Measurements from ENCODE around the gene CAMKK2. TPM values are rescaled to one million over a fixed set of nuclear protein-coding genes. Genes with fewer than 3 reads are reported as not detected.

CAMKK2 gene
- polyA plus RNA-seq, 1 donor from 2014 or later, result 29.2 TPM

GRCh38 chr12:121279071-121279375 lies 17.5 kb downstream of the CAMKK2 start:
- Histone ChIP-seq H3K79me2 (replicated peaks; ENCODE audit: insufficient read depth, low read length) (no peaks in the 10 kb centered on the region), H3K9ac (ENCODE audit: low read length) (no peak overlapping the region), H3F3A (ENCODE audit: insufficient read depth, low read length, poor library complexity, severe bottlenecking) (no peaks in the 10 kb centered on the region), H3K4me2 (ENCODE audit: low read length) (no peak overlapping the region), H3K27ac (ENCODE audit: low read length) (no peak overlapping the region), H3K9me3 (ENCODE audit: low read length) (no peaks in the 10 kb centered on the region), H3K9me2 (ENCODE audit: insufficient read depth, low read length) (no peaks in the 10 kb centered on the region), H2AFZ (ENCODE audit: low read depth, low read length) (no peak overlapping the region), H4K20me1 (ENCODE audit: insufficient read depth) (no peaks in the 10 kb centered on the region), H3K36me3 (ENCODE audit: insufficient read depth, low read length) (no peaks in the 10 kb centered on the region), H3K4me3 (ENCODE audit: low read length) (no peak overlapping the region), H3K27me3 (ENCODE audit: insufficient read depth, low read depth, low read length) (no peaks in the 10 kb centered on the region)
- TF ChIP-seq CTCF (IDR thresholded peaks at IDR 0.05; ENCODE audit: poor library complexity, severe bottlenecking) (no peak), MXI1 (conservative IDR thresholded peaks at IDR 0.05; ENCODE audit: poor library complexity, severe bottlenecking) (no peak), EP300 (conservative IDR thresholded peaks at IDR 0.05; ENCODE audit: poor library complexity, severe bottlenecking) (no peak), SMC3 (conservative IDR thresholded peaks at IDR 0.05; ENCODE audit: poor library complexity) (no peak), POLR2AphosphoS5 (IDR thresholded peaks at IDR 0.05) (no peak), EZH2 (IDR thresholded peaks at IDR 0.05; ENCODE audit: borderline replicate concordance, insufficient read depth, low read length, poor library complexity, severe bottlenecking) (no peak)

DNA sequence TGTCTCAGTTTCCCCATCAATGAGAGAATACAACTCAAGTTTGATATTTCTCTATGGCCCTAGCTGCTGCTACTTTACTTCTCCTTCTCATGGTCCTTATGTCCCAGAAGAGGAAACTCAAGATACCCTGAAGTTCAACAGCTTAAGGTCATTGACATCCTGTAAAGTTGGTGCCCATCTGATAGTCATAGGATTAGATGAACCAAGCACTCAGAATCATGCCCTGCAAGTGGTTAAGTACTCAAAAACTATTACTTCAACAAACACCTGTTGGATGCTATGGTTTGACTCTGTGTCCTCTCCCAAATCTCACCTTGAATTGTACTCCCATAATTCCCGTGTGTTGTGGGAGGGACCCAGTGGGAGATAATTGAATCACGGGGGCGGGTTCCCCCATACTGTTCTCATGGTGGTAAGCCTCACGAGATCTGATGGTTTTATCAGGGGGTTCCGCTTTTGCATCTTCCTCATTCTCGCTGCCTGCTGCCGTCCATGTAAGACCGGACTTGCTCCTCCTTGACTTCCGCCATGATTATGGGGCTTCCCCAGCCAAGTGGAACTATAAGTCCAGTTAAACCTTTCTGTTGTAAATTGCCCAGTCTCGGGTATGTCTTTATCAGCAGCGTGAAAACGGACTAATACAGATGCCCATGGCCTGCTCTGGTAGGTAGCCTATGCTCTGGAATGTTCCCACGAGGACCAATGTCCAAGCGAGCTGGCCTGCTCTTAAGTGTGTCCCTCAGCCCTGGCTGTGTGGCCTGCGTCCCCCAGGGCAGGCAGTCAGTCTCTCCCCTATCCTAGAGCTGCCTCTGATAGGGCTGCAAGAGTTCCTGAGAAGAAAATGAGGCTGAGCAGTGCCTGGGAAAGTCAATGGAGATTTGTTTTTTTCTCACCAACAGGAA lies 18.1 kb downstream of the CAMKK2 start:
- Histone ChIP-seq H3K27ac (ENCODE audit: low read length) (no peak overlapping the region), H3K9ac (ENCODE audit: low read length) (no peak overlapping the region), H3F3A (ENCODE audit: insufficient read depth, low read length, poor library complexity, severe bottlenecking) (no peaks in the 10 kb centered on the region), H3K36me3 (ENCODE audit: insufficient read depth, low read length) (no peaks in the 10 kb centered on the region), H3K79me2 (replicated peaks; ENCODE audit: insufficient read depth, low read length) (no peaks in the 10 kb centered on the region), H3K4me2 (ENCODE audit: low read length) (no peak overlapping the region), H3K27me3 (ENCODE audit: insufficient read depth, low read depth, low read length) (no peaks in the 10 kb centered on the region), H3K9me3 (ENCODE audit: low read length) (no peaks in the 10 kb centered on the region), H3K9me2 (ENCODE audit: insufficient read depth, low read length) (no peaks in the 10 kb centered on the region), H4K20me1 (ENCODE audit: insufficient read depth) (no peaks in the 10 kb centered on the region), H2AFZ (ENCODE audit: low read depth, low read length) (no peak overlapping the region), H3K4me3 (ENCODE audit: low read length) (no peak overlapping the region)
- TF ChIP-seq EP300 (conservative IDR thresholded peaks at IDR 0.05; ENCODE audit: poor library complexity, severe bottlenecking), result no peak
- TF ChIP-seq RAD21 (conservative IDR thresholded peaks at IDR 0.05), result no peak
- TF ChIP-seq CTCF (IDR thresholded peaks at IDR 0.05; ENCODE audit: poor library complexity, severe bottlenecking), result no peak
- no peak for TF ChIP-seq TAF1 (IDR thresholded peaks at IDR 0.05; ENCODE audit: low read depth)
- TF ChIP-seq POLR2AphosphoS5 (IDR thresholded peaks at IDR 0.05), result no peak
- TF ChIP-seq SMC3 (conservative IDR thresholded peaks at IDR 0.05; ENCODE audit: poor library complexity), result no peak
- no peak for TF ChIP-seq EZH2 (IDR thresholded peaks at IDR 0.05; ENCODE audit: borderline replicate concordance, insufficient read depth, low read length, poor library complexity, severe bottlenecking)
- no peak for TF ChIP-seq MXI1 (conservative IDR thresholded peaks at IDR 0.05; ENCODE audit: poor library complexity, severe bottlenecking)
- TF ChIP-seq REST (IDR thresholded peaks at IDR 0.05; ENCODE audit: borderline replicate concordance), result no peak
